SHP77 (cell line): ENCODE measurements around the gene NDUFAF7.
"Not testable (repeated sequence)": the region's sequence is repeated elsewhere in the genome, so short reads cannot be mapped to it uniquely, and the experiment has no call there.

ENCODE experiments used
- DNase-seq, 2 experiments: peaks; one replicate each; lab custom pipeline; 2025; lab: John Stamatoyannopoulos, UW

NDUFAF7 gene

GRCh38 chr2:37231241-37232130 lies at the start of gene NDUFAF7, which contains the start of gene CEBPZ:
NDUFAF7 (plus strand) TSS chr2:37231658; CDS start chr2:37231706, 48 bp downstream.
CEBPZ (minus strand) TSS chr2:37231596; CDS start chr2:37231567, 29 bp downstream.
- DNase-seq: peak; percentile 91

DNA sequence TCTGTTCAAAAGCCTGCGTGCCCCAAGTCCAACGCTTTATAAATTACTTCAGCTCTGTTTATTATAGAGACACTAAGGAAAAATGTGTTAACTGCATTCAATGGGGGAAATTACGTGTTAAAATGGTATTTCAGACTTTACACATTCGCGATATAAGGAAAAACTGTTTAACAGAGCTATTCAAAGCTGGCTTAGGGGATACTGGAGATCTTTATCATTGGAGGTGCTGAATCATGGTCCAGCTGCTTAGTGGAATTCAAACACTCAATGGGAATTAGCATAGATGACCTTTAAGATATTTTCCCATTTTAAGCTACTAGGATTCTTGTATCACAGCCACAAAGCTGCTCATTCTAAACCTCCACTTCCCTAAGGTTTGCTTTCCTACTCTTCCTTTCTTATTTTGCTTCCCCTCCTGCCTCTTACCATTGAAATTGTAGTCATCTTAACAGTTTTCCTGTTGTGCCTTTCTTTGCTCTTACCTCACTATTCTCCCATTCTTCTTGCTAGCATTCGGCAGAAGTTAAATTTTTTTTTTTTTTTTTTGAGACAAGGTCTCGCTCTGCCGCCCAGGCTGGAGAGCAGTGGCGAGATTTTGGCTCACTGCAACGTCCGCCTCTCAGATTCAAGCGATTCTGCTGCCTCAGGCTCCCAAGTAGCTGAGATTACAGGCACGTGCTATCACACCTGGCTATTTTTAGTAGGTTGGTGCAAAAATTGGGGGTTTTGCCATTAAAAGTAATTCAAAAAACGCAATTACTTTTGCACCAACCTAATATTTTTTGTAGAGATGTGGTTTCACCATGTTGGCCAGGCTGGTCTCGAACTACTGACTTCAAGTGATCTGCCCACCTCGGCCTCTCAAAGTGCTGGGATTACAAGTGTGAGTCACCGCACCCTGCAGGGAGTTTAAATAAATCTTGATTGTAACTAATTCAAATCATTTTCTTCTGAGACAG lies 49.5 kb upstream of the NDUFAF7 start:
- DNase-seq: no peak

DNA sequence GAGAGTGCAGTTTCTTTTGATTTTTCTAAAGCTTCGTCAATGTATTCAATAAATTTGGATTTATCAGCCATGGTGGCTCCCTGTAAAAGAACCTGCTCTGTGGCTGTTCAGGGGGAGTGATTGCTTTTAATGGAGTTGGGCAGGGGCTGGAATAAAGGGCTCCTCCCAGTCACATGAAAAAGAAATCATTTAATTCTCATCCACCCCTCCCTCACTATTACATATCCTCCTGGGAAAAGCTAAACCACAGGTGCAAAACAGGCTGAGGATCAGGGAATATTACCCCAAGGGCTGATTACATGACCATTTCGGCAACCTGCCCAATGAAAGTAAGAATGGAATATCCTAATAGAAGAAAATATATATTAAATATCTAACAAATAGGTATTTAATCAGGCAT lies 42.9 kb upstream of the NDUFAF7 start, which contains the start of gene SULT6B1:
Gene SULT6B1 (minus strand): TSS at position 101 of the 400 bp plus-strand sequence. CDS start 30 bp downstream, at position 71.
- no peak for DNase-seq

GRCh38 chr2:37189452-37190153 lies 41.9 kb upstream of the NDUFAF7 start:
- no peak for DNase-seq

DNA sequence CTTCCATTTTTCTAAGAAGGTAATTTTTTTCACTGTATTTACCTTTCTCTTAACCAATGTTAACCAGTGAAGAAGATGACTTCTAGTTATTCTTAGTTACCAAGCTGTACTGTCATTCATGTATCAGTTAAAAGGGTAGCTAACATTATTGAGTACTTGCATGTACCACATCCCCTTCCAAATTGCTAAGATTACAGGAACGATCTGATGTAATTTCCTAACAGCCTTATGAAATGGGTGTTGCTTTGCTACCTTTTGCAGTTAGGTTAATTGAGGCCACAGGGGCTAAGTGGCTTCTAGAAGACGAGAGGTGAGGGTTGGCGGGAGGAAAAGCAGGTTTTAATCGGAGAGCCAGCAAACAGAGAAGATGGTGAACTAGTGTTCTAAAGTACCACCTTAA lies 41.2 kb upstream of the NDUFAF7 start:
- no peak for DNase-seq

GRCh38 chr2:37191253-37191652 lies 40.2 kb upstream of the NDUFAF7 start:
- DNase-seq: no peak

- no peak for DNase-seq
These were observed 39.7 kb upstream of the NDUFAF7 start for GRCh38 chr2:37191747-37192146.

- DNase-seq: no peak
These were observed 38.9 kb upstream of the NDUFAF7 start for GRCh38 chr2:37192551-37192950.

DNA sequence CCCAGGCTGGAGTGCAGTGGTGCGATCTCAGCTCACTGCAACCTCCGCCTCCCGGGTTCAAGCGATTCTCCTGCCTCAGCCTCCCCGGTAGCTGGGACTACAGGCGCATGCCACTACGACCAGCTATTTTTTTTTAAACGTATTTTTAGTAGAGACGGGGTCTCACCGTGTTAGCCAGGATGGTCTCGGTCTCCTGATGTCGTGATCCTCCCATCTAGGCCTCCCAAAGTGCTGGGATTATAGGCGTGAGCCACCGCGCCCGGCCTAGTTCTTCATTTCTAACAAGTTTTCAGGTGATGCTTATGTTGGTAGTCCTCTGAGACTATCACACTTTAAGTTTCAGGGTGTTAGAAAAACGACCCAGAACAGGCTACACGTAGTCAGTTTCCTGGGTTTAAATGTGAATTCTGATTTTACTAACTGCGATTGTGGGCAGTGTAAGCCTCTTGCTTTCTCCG lies 35.6 kb upstream of the NDUFAF7 start:
- DNase-seq: not testable (repeated sequence)

- DNase-seq: peak; percentile 55 to 62
These were observed 34.9 kb upstream of the NDUFAF7 start, which contains the start of gene CEBPZOS for GRCh38 chr2:37196320-37197195. CEBPZOS (plus strand) TSS chr2:37196496; CDS start chr2:37199705, 3,209 bp downstream.

- DNase-seq: no peak
These were observed 32.8 kb upstream of the NDUFAF7 start for GRCh38 chr2:37198681-37199065.

- no peak for DNase-seq
These were observed 30.2 kb upstream of the NDUFAF7 start for GRCh38 chr2:37201208-37201607.

- DNase-seq: no peak
These were observed 29.7 kb upstream of the NDUFAF7 start for GRCh38 chr2:37201766-37202165.

DNA sequence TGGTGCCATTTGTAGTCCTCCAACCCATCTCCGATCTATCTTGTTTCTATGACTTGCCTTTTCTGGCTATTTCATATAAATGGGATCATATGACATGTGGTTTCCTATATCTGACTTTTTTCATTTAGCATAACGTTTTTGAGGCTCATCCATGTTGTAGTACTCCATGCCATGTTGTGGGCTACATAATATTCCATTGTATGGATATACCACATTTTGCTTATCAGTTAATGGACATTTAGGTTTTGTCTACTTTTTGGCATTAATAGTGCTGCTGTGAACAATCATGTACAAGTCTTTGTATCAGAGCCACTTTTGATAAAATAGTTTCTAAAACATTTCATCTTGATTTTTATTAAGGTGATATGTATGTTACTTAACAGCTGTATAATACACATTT lies 27.8 kb upstream of the NDUFAF7 start:
- no peak for DNase-seq

DNA sequence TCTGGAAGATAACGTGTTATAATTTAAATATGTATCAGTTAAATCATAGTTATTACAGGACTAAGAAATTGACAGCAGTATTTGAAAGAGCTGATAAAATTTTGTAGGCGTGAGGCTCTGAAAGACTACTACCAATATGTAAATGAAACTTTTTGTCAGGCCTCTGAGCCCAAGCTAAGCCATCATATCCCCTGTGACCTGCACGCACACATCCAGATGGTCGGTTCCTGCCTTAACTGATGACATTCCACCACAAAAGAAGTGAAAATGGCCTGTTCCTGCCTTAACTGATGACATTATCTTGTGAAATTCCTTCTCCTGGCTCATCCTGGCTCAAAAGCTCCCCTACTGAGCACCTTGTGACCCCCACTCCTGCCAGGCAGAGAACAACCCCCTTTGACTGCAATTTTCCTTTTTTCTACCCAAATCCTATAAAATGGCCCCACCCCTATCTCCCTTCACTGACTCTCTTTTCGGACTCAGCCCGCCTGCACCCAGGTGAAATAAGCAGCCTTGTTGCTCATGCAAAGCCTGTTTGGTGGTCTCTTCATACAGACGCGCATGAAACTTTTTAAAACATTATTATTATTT lies 26.3 kb upstream of the NDUFAF7 start:
- DNase-seq: not testable (repeated sequence)

DNA sequence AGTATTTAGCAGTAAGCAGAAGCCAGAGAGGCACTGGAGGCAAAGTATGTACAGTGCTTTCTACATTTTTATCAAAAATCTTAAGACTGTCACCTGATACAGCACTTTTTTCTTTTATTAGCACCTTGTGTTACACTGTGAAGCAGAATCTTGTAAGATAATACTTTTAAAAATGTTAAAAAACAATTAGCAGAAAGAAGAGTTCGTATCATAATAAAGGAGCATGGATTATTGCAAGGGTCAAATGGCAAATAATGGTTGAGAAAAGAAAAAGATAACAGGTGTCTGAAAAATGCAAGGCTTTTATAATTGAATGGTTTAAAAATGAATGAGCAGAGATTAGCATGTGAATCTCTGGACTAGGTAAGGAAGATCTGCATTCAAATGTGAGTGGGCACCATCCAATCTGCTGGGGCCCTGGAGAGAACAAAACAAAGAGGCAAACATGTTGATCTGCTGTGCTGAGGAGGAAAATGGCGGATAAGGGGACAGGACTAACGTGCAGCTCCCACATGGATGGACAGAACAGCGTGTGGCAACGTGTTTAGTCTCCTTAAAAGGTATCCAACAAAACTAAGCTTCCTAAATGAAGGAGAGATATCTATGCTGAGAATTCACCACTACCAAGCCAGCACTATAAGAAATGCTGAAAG lies 25.6 kb upstream of the NDUFAF7 start:
- DNase-seq: no peak

- DNase-seq: not testable (repeated sequence)
These were observed 24.7 kb upstream of the NDUFAF7 start for GRCh38 chr2:37206760-37207159.

GRCh38 chr2:37211212-37211611 lies 20.2 kb upstream of the NDUFAF7 start:
- DNase-seq: no peak

- no peak for DNase-seq
These were observed 19.5 kb upstream of the NDUFAF7 start for GRCh38 chr2:37211939-37212338.

DNA sequence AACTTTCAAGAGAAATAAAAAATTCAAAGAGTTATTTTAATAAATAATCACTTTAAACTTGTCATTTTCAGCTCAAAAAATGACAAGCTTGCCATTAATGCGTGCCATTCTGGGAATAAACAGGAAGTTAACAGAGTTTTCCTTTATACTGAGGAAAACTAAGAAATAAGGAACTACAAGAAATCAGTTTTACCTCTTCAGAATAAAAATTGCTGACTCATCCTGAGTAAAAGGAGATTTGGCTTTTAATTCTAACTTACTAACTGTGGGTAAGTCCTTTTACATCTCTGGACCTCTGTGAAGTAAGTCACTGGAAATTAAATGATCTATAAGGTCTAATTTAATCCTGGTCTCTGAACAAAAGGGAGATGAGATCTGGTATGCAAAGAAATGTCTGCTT lies 16.2 kb upstream of the NDUFAF7 start:
- DNase-seq: no peak
